Skin of body (tissue), 2 donors: Measurements from ENCODE around the gene CDH4. TPM values are rescaled to one million over a fixed set of nuclear protein-coding genes. Genes with fewer than 3 reads are reported as not detected.

Experiments
- DNase-seq: peaks from one replicate; lab custom pipeline; 2025; lab: John Stamatoyannopoulos, UW
- total RNA-seq: library from RNA; depleted of rRNA; stranded (reverse); fragments of >200 nt; gene quantifications from one replicate; pipeline ENCODE4 v1.2.3, GENCODE V29; 2014

The CDH4 gene
- total RNA-seq, 1 donor from 2014 or later, result 0.10 TPM

DNA sequence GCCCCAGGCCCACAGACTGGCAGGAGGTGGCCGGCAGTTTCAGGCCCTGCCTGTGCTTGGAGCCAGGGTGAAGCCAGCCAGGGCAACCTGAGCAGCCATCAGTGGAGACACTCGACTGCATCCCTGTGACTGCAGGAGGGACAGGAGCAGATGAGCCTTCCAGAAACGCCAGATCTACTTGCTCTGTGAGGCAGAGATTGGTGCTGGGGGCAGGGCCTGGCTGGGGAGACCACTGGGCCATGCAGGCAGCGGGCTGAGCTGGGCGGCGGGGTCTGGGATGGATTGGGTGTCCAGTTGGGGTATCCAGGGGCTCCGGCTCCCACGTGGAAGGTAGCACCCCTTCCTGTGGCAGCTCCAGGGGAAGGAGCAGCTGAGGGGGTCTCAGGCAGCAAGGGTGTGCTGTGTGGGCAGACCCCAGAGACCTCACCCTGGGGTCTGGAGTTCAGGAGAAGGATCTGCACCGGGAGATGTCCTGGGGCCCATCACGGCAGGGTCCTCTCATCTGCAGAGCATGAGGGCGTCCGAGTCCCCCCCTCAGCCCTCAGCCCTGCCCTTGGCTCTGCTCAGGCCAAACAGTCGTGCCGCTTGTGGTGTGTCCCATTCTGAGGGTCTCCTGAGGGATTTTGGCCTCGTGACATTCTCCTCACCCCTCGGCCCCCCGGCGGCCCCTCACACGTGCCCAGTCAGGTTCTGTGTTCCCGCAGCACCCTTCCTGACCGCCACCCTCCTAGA, 478.7 kb downstream of the CDH4 start:
- DNase-seq, result no peak

GRCh38 chr20:61731363-61732181, 479.5 kb downstream of the CDH4 start:
- no peak for DNase-seq

GRCh38 chr20:61732511-61733210, 480.6 kb downstream of the CDH4 start:
- DNase-seq, result no peak

DNA sequence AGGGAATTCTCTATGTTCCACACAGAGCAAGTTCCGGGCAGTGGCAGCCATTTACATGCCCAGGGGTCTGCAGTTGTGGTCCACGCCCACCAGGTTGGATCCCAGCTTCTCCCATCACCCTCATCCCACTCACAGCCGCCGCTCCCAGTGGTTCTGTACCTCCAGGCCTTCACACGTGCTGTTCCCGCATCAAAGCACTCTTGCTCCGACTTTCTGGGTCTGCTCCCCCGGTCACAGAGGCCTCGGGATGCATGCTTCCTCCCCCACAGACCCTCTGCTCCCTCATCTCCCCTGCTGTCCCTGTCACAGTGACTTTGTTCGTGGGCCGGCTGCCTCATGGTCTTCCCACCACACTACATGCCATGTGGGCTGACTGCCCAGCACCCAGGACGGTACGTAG, 481.2 kb downstream of the CDH4 start:
- DNase-seq, result no peak

- no peak for DNase-seq
Measured at GRCh38 chr20:61733891-61734732, 482.1 kb downstream of the CDH4 start.

DNA sequence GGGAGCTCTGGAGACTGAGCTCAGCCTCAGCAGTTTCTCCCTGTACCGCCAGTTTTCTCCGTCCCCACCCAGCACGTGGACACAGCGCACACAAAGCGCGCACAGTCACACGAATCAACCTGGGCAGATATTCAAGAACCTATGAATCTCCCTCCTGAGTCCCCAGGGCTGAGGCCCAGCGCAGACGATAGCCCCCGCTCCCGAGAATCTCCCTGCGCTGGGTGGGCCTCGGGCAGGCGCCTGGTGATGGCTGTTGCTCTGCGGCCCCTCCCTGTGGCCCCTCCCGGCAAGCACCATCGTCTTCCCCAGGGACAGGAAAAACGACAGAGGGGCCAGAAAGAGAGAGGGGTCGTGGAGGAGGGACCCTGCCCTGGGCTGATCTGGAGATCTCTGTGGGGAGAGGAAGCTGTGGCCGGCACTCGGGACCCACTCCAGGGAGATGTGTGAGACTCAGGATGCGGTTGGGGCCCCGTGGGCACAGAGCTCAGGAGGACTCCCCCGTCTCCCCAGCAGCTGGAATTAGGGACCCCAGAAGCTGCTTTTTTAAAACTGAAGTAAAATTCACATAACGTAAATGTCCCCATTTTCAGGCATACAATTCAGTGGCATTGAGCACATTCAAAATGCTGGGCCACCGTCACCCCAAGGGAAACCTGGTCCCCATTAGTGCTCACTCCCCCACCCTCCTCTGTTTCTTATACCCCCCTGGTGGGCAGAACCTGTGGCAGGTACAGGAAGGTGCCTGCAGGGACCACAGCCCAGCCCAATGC, 482.9 kb downstream of the CDH4 start:
- DNase-seq, result no peak

DNA sequence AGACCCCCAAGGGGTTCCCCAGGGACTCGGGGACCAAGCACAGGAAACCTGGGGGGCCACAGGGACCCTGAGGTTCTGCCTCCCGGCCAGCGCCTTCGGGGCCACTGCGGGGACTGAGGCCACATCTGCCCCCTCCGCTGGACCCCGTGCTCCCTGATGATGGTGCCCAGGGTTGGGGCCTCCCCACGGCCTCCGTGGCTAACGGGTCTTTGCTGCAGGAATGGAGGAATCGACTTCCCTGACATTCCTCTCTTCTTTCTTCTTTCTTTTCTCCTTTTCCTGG, 483.4 kb downstream of the CDH4 start:
- DNase-seq, result no peak

GRCh38 chr20:61736001-61736635, 484.1 kb downstream of the CDH4 start:
- no peak for DNase-seq

- DNase-seq, result no peak
Measured at GRCh38 chr20:61736751-61737310, 484.8 kb downstream of the CDH4 start.

- no peak for DNase-seq
Measured at GRCh38 chr20:61737346-61737745, 485.3 kb downstream of the CDH4 start.

DNA sequence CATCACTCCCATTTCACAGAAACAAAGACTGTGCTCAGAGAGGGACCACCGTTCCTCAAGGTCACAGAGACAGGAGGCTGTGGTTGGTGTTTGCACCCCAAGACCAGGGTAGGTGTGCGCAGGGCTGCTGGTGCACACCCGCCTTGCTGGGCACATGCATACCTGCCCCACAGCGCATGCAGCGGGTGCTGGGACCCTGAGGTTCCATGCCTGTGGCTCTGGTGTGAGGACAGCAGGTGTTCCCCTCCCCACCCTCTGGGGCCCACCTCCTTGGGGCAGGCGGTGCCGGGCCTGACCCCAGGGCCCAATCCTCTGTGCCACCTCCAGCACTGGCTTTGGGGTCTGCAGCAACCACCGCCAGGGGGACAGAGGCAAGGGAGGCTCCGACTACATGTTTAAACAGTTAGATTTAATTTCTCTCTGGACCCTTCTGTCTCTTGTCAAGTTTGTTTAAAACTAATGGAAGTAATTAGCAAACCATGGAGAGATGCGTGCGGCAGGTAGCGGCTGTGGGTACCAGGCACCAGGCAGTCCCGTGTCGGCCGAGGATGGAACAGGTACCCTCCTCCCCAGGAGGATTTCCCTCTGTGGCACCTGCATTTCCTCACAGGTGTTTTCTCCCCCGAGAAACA, 485.9 kb downstream of the CDH4 start:
- DNase-seq, result no peak

GRCh38 chr20:61738601-61739069, 486.6 kb downstream of the CDH4 start:
- DNase-seq, result no peak

DNA sequence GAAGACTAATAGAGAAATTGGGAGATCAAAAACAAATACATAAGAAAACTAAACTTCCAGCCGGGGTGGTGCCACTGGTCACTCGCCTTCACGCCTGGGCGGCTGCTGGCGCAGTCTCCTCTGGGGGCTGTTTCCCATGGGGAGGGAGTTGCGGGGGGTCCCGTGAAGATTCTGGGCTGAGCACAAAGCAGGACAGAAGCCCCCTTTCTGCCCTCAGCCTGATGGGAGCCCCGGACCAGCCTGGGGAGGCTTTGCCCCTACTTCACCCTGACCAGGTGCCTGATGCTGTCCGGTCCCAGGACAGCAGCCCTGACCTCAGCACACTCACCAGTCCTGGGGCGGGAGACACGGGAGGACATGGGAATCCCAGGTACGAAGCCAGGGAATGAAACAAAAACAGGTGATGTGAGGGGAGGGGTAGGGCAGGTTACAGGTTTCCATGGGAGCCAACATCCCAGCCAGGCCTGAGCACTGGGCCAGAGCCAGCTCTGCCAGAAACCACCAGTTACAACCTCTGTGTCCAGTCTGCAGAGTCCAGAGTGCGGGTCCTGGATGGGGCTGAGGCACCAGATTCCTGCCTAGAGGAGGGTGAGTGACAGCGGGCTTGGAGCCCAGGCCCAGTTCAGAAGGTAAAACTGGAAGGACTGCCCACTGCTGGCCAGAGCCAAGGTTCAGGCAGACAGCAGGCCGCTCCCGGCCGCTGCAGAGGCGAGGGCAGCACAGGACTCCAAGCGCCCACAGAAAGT, 487.2 kb downstream of the CDH4 start:
- no peak for DNase-seq

GRCh38 chr20:61739832-61740118, 487.7 kb downstream of the CDH4 start:
- DNase-seq, result no peak

DNA sequence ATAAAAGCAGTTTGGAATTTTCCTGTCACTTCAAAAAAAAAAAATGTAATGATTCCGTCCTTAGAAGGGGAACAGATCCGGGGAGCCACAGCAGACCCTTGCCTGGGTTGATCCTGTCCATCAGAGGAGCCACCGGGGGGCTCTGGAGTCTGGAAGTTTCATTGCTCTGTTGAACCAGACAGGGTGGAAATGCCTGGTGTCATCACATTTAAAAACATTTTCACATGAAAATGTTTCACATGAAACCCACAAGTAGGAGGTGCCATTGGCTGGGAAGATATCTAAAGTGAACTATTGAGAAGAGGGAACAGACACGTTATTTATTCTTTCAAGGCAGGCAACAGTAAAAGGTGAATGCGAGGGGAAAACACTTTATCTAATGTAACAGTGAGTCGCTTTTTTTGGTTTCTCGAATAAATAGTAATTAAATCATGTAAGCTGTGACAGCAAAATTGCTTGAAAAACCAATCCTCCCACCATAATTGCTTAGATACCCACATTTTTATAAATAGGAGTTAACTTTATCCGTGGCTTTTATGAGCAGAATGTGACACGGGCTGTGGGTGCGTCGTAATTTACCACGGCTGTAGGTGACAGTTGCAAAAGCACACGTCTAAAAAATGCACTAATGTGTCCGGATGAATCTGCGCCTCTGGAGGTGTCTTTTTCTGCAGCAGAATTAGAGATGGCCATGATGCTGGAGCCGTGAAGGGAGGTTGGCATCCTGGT, 490.2 kb downstream of the CDH4 start:
- peak; percentile 10 for DNase-seq

DNA sequence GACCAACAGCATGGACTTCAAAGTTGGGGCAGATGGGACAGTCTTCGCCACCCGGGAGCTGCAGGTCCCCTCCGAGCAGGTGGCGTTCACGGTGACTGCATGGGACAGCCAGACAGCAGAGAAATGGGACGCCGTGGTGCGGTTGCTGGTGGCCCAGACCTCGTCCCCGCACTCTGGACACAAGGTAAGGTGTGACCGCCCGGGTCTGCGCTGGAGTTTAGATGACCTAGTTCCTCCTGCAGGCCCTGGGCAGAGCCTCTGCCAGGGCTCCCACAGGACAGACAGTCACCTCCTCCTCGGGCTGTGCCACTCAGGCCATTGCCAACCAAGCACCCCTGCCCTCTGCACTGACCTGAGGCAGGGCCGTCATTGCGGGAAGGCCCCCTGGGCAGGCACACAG, 491.5 kb downstream of the CDH4 start:
- no peak for DNase-seq

- DNase-seq, result no peak
Measured at GRCh38 chr20:61744691-61745396, 492.8 kb downstream of the CDH4 start.
